ENCODE data around the gene PARVB. TPM values are rescaled to one million over a fixed set of nuclear protein-coding genes. Genes with fewer than 3 reads are reported as not detected.

The PARVB gene
- total and polyA plus RNA-seq, 2 donors (not counting 3 experiments of a cell fraction or from before 2014, with no cell fraction given) = 155 to 162 TPM

DNA sequence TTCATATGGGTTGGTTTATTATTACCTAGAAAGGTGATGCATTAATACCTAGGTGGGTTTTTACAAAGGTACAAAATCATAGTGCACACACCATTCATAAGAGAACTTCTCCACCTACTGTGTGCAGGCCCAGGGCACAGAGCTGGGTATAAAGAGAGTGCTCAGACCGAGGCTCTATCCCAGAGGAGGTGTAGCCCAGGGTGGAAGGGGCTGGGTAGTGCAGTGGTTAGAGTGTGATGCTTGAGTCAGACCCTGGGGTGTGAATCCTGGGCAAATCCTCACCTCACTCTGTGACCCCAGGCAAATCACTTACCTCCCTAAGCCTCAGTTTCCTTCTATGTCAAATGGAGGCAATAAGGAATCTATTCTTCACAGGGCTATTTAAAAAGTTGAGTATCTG lies 188.8 kb downstream of the PARVB start:
- Histone ChIP-seq H3K27me3 (ENCODE audit: control insufficient read depth in 2 of 2, insufficient read depth in 2 of 2, low read length in 2 of 2) (no peaks in the 10 kb centered on the region), H3K4me3 (replicated peaks in 1 of 3; ENCODE audit: insufficient read depth in 1 of 3, low read depth in 1 of 3, low read length in 3 of 3) (no peak overlapping the region), H3K36me3 (ENCODE audit: control insufficient read depth in 2 of 2, extremely low read depth in 1 of 2, insufficient read depth in 2 of 2, low read length in 2 of 2) (no peaks in the 10 kb centered on the region), H2AFZ (ENCODE audit: low read depth, low read length) (no peak overlapping the region), H3K79me2 (ENCODE audit: control insufficient read depth, insufficient read depth, low read length) (no peaks in the 10 kb centered on the region), H3K9me3 (replicated peaks; ENCODE audit: control insufficient read depth, insufficient read depth, low read length) (no peaks in the 10 kb centered on the region), H3K4me2 (ENCODE audit: insufficient read depth, low read length) (no peak overlapping the region), H3K9ac (replicated peaks; ENCODE audit: extremely low read depth, insufficient read depth, low read length) (no peak overlapping the region), H3K9me1 (replicated peaks; ENCODE audit: control insufficient read depth, extremely low read depth, insufficient read depth, low read length) (no peaks in the 10 kb centered on the region), H4K20me1 (replicated peaks; ENCODE audit: control insufficient read depth, extremely low read depth, insufficient read depth, low read length) (no peaks in the 10 kb centered on the region), H3K4me1 (ENCODE audit: control insufficient read depth, extremely low read depth, insufficient read depth, low read length) (no peaks in the 10 kb centered on the region), H3K27ac (ENCODE audit: insufficient read depth, low read depth, low read length) (no peak overlapping the region)
- ChIA-PET CTCF (no interaction called here), POLR2A (no interaction called here)
- TF ChIP-seq GATA2 (IDR thresholded peaks at IDR 0.05; ENCODE audit: insufficient read depth, insufficient read length, low read depth, low read length) (no peak), MYC (IDR thresholded peaks at IDR 0.05; ENCODE audit: low read depth, low read length) (no peak), JUN (IDR thresholded peaks at IDR 0.05; ENCODE audit: borderline replicate concordance, insufficient read depth, insufficient read length, low read depth) (no peak), POLR2A (IDR thresholded peaks at IDR 0.05; ENCODE audit: low read depth, low read length) (no peak), POLR2AphosphoS5 (IDR thresholded peaks at IDR 0.05; ENCODE audit: insufficient read depth, low read depth, low read length) (no peak), MAX (IDR thresholded peaks at IDR 0.05; ENCODE audit: insufficient read depth, insufficient read length) (no peak), FOS (IDR thresholded peaks at IDR 0.05; ENCODE audit: borderline replicate concordance, insufficient read depth, low read length) (no peak), EZH2 (IDR thresholded peaks at IDR 0.05; ENCODE audit: borderline replicate concordance, low read depth, low read length, severe bottlenecking) (no peak)
- TF ChIP-seq, protein P1, sequence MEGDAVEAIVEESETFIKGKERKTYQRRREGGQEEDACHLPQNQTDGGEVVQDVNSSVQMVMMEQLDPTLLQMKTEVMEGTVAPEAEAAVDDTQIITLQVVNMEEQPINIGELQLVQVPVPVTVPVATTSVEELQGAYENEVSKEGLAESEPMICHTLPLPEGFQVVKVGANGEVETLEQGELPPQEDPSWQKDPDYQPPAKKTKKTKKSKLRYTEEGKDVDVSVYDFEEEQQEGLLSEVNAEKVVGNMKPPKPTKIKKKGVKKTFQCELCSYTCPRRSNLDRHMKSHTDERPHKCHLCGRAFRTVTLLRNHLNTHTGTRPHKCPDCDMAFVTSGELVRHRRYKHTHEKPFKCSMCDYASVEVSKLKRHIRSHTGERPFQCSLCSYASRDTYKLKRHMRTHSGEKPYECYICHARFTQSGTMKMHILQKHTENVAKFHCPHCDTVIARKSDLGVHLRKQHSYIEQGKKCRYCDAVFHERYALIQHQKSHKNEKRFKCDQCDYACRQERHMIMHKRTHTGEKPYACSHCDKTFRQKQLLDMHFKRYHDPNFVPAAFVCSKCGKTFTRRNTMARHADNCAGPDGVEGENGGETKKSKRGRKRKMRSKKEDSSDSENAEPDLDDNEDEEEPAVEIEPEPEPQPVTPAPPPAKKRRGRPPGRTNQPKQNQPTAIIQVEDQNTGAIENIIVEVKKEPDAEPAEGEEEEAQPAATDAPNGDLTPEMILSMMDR (IDR thresholded peaks at IDR 0.05; ENCODE audit: extremely low read depth in 1 of 2, insufficient read depth in 1 of 2, low read depth in 1 of 2, low read length in 2 of 2) = no peak
- no TSS peak for BruUV-seq (replicated peaks)
- intact Hi-C loops (cut with micrococcal nuclease) = no loop called here
- FAIRE-seq = no peak
- dilution Hi-C loops (cut with MboI; ENCODE audit: extremely low pct_ligation_motif_present, low sequenced_read_pairs) = no loop called here
- DNase-seq (ENCODE audit: low read depth, low spot score) = no peak

Measured in endothelial cell of umbilical vein (primary cell).